HEK293 (cell line): ENCODE data around the gene SPINDOC.

Experiments used
- IKZF3 ChIP-seq: fragments of 450-650 bp; IDR thresholded peaks from 2 replicates; pipeline ENCODE4 v1.5.0; 2018; ENCODE audit warnings: missing biosample characterization, mild to moderate bottlenecking, missing genetic modification characterization, moderate library complexity
- INSM2 ChIP-seq: fragments of 450-650 bp; formaldehyde crosslinking; IDR thresholded peaks from 2 replicates; pipeline ENCODE4 v1.5.1; 2016; ENCODE audit warnings: missing biosample characterization, missing genetic modification characterization
- KLF10 ChIP-seq: fragments of 450-650 bp; IDR thresholded peaks from 2 replicates; pipeline ENCODE4 v1.5.1; 2018; ENCODE audit warnings: missing biosample characterization, mild to moderate bottlenecking, missing genetic modification characterization
- OSR2 ChIP-seq: fragments of 450-650 bp; formaldehyde crosslinking; IDR thresholded peaks from 2 replicates; pipeline ENCODE4 v1.5.1; 2016; ENCODE audit warnings: missing biosample characterization, missing genetic modification characterization
- PRDM1 ChIP-seq: fragments of 450-650 bp; formaldehyde crosslinking; IDR thresholded peaks from 2 replicates; pipeline ENCODE4; 2016; ENCODE audit warnings: missing biosample characterization, missing genetic modification characterization
- REST ChIP-seq: fragments of 450-650 bp; formaldehyde crosslinking; IDR thresholded peaks from 2 replicates; pipeline ENCODE4 v1.5.1; 2016; ENCODE audit warnings: missing biosample characterization, missing genetic modification characterization
- SP2 ChIP-seq: fragments of 450-650 bp; formaldehyde crosslinking; IDR thresholded peaks from 2 replicates; pipeline ENCODE4 v1.5.1; 2016; ENCODE audit warnings: missing biosample characterization, missing genetic modification characterization
- TCF7L2 ChIP-seq: IDR thresholded peaks from 2 replicates; pipeline ENCODE4 v1.6.1; 2011; ENCODE audit warnings: low read depth, mild to moderate bottlenecking, inconsistent platforms, low read length, moderate library complexity, borderline replicate concordance
- ZBTB21 ChIP-seq: fragments of 450-650 bp; formaldehyde crosslinking; IDR thresholded peaks from 2 replicates; pipeline ENCODE4 v1.5.1; 2017; ENCODE audit warnings: missing biosample characterization, missing genetic modification characterization
- ZFP69B ChIP-seq: fragments of 450-650 bp; formaldehyde crosslinking; IDR thresholded peaks from 2 replicates; pipeline ENCODE4 v1.5.1; 2016; ENCODE audit warnings: missing biosample characterization, missing genetic modification characterization
- ZNF138 ChIP-seq: fragments of 450-650 bp; formaldehyde crosslinking; IDR thresholded peaks from 2 replicates; pipeline ENCODE4 v1.5.1; 2016; ENCODE audit warnings: missing biosample characterization, missing genetic modification characterization, borderline replicate concordance
- ZNF19 ChIP-seq: fragments of 450-650 bp; formaldehyde crosslinking; IDR thresholded peaks from 2 replicates; pipeline ENCODE4; 2016; ENCODE audit warnings: missing biosample characterization, missing genetic modification characterization, low read depth
- ZNF23 ChIP-seq: fragments of 450-650 bp; formaldehyde crosslinking; IDR thresholded peaks from 2 replicates; pipeline ENCODE4 v1.5.1; 2016; ENCODE audit warnings: missing biosample characterization, missing genetic modification characterization, borderline replicate concordance
- ZNF24 ChIP-seq: fragments of 450-650 bp; formaldehyde crosslinking; IDR thresholded peaks from 2 replicates; pipeline ENCODE4 v1.5.1; 2016; ENCODE audit warnings: missing biosample characterization, missing genetic modification characterization
- ZNF426 ChIP-seq: fragments of 450-650 bp; formaldehyde crosslinking; IDR thresholded peaks from 2 replicates; pipeline ENCODE4 v1.5.1; 2017; ENCODE audit warnings: missing biosample characterization, missing genetic modification characterization, mild to moderate bottlenecking, inconsistent platforms, moderate library complexity
- ZNF518A ChIP-seq: fragments of 450-650 bp; formaldehyde crosslinking; conservative IDR thresholded peaks from 2 replicates; pipeline ENCODE4 v1.5.1; 2016; ENCODE audit warnings: low read depth, missing biosample characterization, missing genetic modification characterization
- ZNF629 ChIP-seq: fragments of 450-650 bp; formaldehyde crosslinking; IDR thresholded peaks from 2 replicates; pipeline ENCODE4 v1.5.1; 2017; ENCODE audit warnings: missing biosample characterization, missing genetic modification characterization
- ZNF704 ChIP-seq: fragments of 450-650 bp; formaldehyde crosslinking; IDR thresholded peaks from 2 replicates; pipeline ENCODE4 v1.5.1; 2016; ENCODE audit warnings: missing biosample characterization, missing genetic modification characterization
- ZNF843 ChIP-seq: fragments of 450-650 bp; formaldehyde crosslinking; IDR thresholded peaks from 2 replicates; pipeline ENCODE4 v1.5.1; 2016; ENCODE audit warnings: missing biosample characterization, missing genetic modification characterization
- TF ChIP-seq, protein P1 (sequence below): fragments of 450-650 bp; formaldehyde crosslinking; IDR thresholded peaks from 2 replicates; pipeline ENCODE4 v1.5.1; 2016; ENCODE audit warnings: missing biosample characterization, missing genetic modification characterization
- TF ChIP-seq, protein P2 (sequence below): fragments of 450-650 bp; formaldehyde crosslinking; IDR thresholded peaks from 2 replicates; pipeline ENCODE4 v1.5.1; 2016; ENCODE audit warnings: missing biosample characterization, missing genetic modification characterization, low read depth

Gene SPINDOC

GRCh38 chr11:63858628-63859550 lies 45.6 kb downstream of the SPINDOC start (continued):
- no peak for TF ChIP-seq ZNF426
- TF ChIP-seq ZNF629 (tag by site-specific recombination): peak; percentile 95
- no peak for TF ChIP-seq ZNF138
- TF ChIP-seq, protein P1, sequence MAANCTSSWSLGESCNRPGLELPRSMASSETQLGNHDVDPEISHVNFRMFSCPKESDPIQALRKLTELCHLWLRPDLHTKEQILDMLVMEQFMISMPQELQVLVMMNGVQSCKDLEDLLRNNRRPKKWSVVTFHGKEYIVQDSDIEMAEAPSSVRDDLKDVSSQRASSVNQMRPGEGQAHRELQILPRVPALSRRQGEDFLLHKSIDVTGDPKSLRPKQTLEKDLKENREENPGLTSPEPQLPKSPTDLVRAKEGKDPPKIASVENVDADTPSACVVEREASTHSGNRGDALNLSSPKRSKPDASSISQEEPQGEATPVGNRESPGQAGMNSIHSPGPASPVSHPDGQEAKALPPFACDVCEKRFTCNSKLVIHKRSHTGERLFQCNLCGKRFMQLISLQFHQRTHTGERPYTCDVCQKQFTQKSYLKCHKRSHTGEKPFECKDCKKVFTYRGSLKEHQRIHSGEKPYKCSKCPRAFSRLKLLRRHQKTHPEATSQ (tag by site-specific recombination): no peak
- no peak for TF ChIP-seq ZNF843
- no peak for TF ChIP-seq KLF10
- TF ChIP-seq ZNF704 (tag by site-specific recombination): no peak
- TF ChIP-seq ZNF19 (tag by site-specific recombination): no peak
- TF ChIP-seq ZNF518A: no peak
- TF ChIP-seq ZNF24 (tag by site-specific recombination): no peak
- 0 out of 2 replicates have a peak, but pooled peaks have one; percentile 25 for TF ChIP-seq IKZF3
- peak; percentile 45; the same call in 1 of the 2 replicates for TF ChIP-seq INSM2
- TF ChIP-seq OSR2 (tag by site-specific recombination): peak; percentile 61; the same call in 1 of the 2 replicates
- no peak for TF ChIP-seq ZFP69B
- no peak for TF ChIP-seq ZNF23 (tag by site-specific recombination)
- TF ChIP-seq SP2 (tag by site-specific recombination): 0 out of 2 replicates have a peak, but pooled peaks have one; percentile 9
- TF ChIP-seq TCF7L2: no peak
- TF ChIP-seq PRDM1 (tag by site-specific recombination): peak; percentile 82
- TF ChIP-seq REST (tag by site-specific recombination): no peak
- TF ChIP-seq, protein P2, sequence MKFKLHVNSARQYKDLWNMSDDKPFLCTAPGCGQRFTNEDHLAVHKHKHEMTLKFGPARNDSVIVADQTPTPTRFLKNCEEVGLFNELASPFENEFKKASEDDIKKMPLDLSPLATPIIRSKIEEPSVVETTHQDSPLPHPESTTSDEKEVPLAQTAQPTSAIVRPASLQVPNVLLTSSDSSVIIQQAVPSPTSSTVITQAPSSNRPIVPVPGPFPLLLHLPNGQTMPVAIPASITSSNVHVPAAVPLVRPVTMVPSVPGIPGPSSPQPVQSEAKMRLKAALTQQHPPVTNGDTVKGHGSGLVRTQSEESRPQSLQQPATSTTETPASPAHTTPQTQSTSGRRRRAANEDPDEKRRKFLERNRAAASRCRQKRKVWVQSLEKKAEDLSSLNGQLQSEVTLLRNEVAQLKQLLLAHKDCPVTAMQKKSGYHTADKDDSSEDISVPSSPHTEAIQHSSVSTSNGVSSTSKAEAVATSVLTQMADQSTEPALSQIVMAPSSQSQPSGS: peak; percentile 90
- TF ChIP-seq ZBTB21 (tag by site-specific recombination): peak; percentile 93
- TF ChIP-seq, all 188 proteins: peak for 13
